ENCODE data around the gene TAL1.

Gene TAL1

DNA sequence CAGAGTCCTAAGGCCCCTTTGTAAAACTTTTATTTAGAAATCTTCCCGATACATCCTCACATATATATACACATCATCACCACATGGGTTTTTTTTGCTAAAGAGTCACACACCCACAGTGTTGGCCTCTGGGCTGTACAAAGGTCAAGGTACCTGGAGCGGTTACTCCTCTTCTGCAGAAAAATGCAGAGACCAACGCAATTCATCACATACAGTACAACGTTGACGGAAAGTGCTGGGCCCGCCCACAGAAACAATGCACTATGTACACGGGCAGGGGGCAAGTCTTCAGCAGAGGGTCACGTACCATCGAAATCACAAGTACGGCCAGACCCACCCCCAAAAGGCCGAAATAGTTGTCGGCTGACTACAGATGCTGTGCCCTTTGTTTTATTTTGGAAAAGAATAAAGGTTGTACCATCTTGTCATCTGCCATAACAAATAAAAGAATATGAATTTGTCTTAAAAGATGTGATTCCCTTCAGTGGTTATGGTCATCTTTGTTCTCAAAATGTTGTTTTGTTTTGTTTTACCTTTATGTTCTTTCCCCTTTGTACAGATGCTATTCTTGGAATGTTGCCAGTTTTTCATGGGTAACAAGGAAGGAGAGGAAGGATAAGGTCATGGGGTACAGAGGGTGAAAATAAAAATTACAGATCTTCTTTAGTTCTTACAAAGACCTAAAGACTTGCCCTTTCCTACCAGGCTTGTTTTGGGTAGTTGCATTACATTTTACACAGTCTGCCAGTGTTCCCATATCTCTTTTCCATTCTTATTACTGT, 15.6 kb downstream of the TAL1 start:
- TF ChIP-seq ZFP30 (CRISPR knock-in tag; IDR thresholded peaks at IDR 0.05) (no peak), OSR1 (CRISPR knock-in tag; IDR thresholded peaks at IDR 0.05) (no peak), ARNTL (CRISPR knock-in tag; IDR thresholded peaks at IDR 0.05; ENCODE audit: borderline replicate concordance, low read depth) (no peak), CREB5 (CRISPR knock-in tag; IDR thresholded peaks at IDR 0.05; ENCODE audit: low read depth) (no peak), BACH2 (CRISPR knock-in tag; IDR thresholded peaks at IDR 0.05; ENCODE audit: borderline replicate concordance) (no peak), PPARA (CRISPR knock-in tag; IDR thresholded peaks at IDR 0.05; ENCODE audit: borderline replicate concordance) (no peak), TSHZ2 (CRISPR knock-in tag; IDR thresholded peaks at IDR 0.05) (no peak), ISL1 (CRISPR knock-in tag; IDR thresholded peaks at IDR 0.05) (no peak), ESRRG (CRISPR knock-in tag; IDR thresholded peaks at IDR 0.05) (no peak), POU6F1 (CRISPR knock-in tag; IDR thresholded peaks at IDR 0.05; ENCODE audit: borderline replicate concordance, low read depth) (no peak), ZNF8 (CRISPR knock-in tag; IDR thresholded peaks at IDR 0.05) (no peak), TOX (CRISPR knock-in tag; IDR thresholded peaks at IDR 0.05; ENCODE audit: borderline replicate concordance) (no peak), ZNF70 (CRISPR knock-in tag; IDR thresholded peaks at IDR 0.05) (no peak)
- TF ChIP-seq, protein P1, sequence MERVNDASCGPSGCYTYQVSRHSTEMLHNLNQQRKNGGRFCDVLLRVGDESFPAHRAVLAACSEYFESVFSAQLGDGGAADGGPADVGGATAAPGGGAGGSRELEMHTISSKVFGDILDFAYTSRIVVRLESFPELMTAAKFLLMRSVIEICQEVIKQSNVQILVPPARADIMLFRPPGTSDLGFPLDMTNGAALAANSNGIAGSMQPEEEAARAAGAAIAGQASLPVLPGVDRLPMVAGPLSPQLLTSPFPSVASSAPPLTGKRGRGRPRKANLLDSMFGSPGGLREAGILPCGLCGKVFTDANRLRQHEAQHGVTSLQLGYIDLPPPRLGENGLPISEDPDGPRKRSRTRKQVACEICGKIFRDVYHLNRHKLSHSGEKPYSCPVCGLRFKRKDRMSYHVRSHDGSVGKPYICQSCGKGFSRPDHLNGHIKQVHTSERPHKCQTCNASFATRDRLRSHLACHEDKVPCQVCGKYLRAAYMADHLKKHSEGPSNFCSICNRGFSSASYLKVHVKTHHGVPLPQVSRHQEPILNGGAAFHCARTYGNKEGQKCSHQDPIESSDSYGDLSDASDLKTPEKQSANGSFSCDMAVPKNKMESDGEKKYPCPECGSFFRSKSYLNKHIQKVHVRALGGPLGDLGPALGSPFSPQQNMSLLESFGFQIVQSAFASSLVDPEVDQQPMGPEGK (CRISPR knock-in tag; IDR thresholded peaks at IDR 0.05; ENCODE audit: borderline replicate concordance) = no peak
- TF ChIP-seq, protein P2, sequence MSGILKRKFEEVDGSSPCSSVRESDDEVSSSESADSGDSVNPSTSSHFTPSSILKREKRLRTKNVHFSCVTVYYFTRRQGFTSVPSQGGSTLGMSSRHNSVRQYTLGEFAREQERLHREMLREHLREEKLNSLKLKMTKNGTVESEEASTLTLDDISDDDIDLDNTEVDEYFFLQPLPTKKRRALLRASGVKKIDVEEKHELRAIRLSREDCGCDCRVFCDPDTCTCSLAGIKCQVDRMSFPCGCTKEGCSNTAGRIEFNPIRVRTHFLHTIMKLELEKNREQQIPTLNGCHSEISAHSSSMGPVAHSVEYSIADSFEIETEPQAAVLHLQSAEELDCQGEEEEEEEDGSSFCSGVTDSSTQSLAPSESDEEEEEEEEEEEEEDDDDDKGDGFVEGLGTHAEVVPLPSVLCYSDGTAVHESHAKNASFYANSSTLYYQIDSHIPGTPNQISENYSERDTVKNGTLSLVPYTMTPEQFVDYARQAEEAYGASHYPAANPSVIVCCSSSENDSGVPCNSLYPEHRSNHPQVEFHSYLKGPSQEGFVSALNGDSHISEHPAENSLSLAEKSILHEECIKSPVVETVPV (CRISPR knock-in tag; IDR thresholded peaks at IDR 0.05) = no peak
- no peak for ATAC-seq

- TF ChIP-seq ZFP3 (CRISPR knock-in tag; IDR thresholded peaks at IDR 0.05) = no peak
- TF ChIP-seq SNAI2 (CRISPR knock-in tag; IDR thresholded peaks at IDR 0.05) = no peak
- no peak for TF ChIP-seq ISL1 (CRISPR knock-in tag; IDR thresholded peaks at IDR 0.05)
- TF ChIP-seq CREB5 (CRISPR knock-in tag; IDR thresholded peaks at IDR 0.05; ENCODE audit: low read depth) = no peak
- TF ChIP-seq CSDC2 (CRISPR knock-in tag; IDR thresholded peaks at IDR 0.05) = no peak
- no peak for TF ChIP-seq TCF4 (CRISPR knock-in tag; IDR thresholded peaks at IDR 0.05; ENCODE audit: borderline replicate concordance)
- TF ChIP-seq ZC3H10 (CRISPR knock-in tag; IDR thresholded peaks at IDR 0.05) = no peak
- no peak for TF ChIP-seq GLIS3 (CRISPR knock-in tag; IDR thresholded peaks at IDR 0.05)
- no peak for TF ChIP-seq TOX (CRISPR knock-in tag; IDR thresholded peaks at IDR 0.05; ENCODE audit: borderline replicate concordance)
- TF ChIP-seq, protein P1 (CRISPR knock-in tag; IDR thresholded peaks at IDR 0.05; ENCODE audit: borderline replicate concordance) = no peak
These were observed 16.3 kb downstream of the TAL1 start for GRCh38 chr1:47215713-47216112.

More at GRCh38 chr1:47215713-47216112, 16.3 kb downstream of the TAL1 start:
- ATAC-seq = no peak
